Measurements from ENCODE around the gene ST3GAL4.
"Not testable (repeated sequence)": the region's sequence is repeated elsewhere in the genome, so short reads cannot be mapped to it uniquely, and the experiment has no call there.

ST3GAL4 gene

GRCh38 chr11:126391286-126391954 is 35.9 kb downstream of the ST3GAL4 start:
- no peak for DNase-seq

GRCh38 chr11:126391970-126392632 is 36.6 kb downstream of the ST3GAL4 start:
- DNase-seq, result no peak

GRCh38 chr11:126392633-126393013 is 37.1 kb downstream of the ST3GAL4 start:
- no peak for DNase-seq

GRCh38 chr11:126393143-126393542 is 37.7 kb downstream of the ST3GAL4 start:
- no peak for DNase-seq

GRCh38 chr11:126394036-126394435 is 38.5 kb downstream of the ST3GAL4 start:
- no peak for DNase-seq

GRCh38 chr11:126394634-126395072 is 39.2 kb downstream of the ST3GAL4 start:
- DNase-seq, result not testable (repeated sequence)

GRCh38 chr11:126395784-126396183 is 40.3 kb downstream of the ST3GAL4 start:
- not testable (repeated sequence) for DNase-seq

GRCh38 chr11:126396266-126396665 is 40.8 kb downstream of the ST3GAL4 start:
- DNase-seq, result not testable (repeated sequence)

GRCh38 chr11:126396965-126397364 is 41.5 kb downstream of the ST3GAL4 start:
- no peak for DNase-seq

- DNase-seq, result no peak
These were observed 42.8 kb downstream of the ST3GAL4 start for GRCh38 chr11:126398296-126398695.

- no peak for DNase-seq
These were observed 43.2 kb downstream of the ST3GAL4 start for GRCh38 chr11:126398721-126399120.

- no peak for DNase-seq
These were observed 44.5 kb downstream of the ST3GAL4 start for GRCh38 chr11:126400019-126400418.

GRCh38 chr11:126400479-126400878 is 45.0 kb downstream of the ST3GAL4 start:
- no peak for DNase-seq

GRCh38 chr11:126403022-126403581 is 47.6 kb downstream of the ST3GAL4 start:
- no peak for DNase-seq

GRCh38 chr11:126403658-126404057 is 48.2 kb downstream of the ST3GAL4 start:
- DNase-seq, result no peak

- DNase-seq, result no peak
These were observed 48.9 kb downstream of the ST3GAL4 start for GRCh38 chr11:126404367-126404766.

GRCh38 chr11:126405374-126405773 is 49.9 kb downstream of the ST3GAL4 start:
- DNase-seq, result no peak

- no peak for DNase-seq
These were observed 50.4 kb downstream of the ST3GAL4 start for GRCh38 chr11:126405906-126406305.

- no peak for DNase-seq
These were observed 50.9 kb downstream of the ST3GAL4 start for GRCh38 chr11:126406368-126406767.

- DNase-seq, result no peak
These were observed 51.6 kb downstream of the ST3GAL4 start for GRCh38 chr11:126407101-126407521.

GRCh38 chr11:126407682-126408288 is 52.3 kb downstream of the ST3GAL4 start:
- DNase-seq, result no peak

GRCh38 chr11:126408496-126408895 is 53.0 kb downstream of the ST3GAL4 start:
- DNase-seq, result no peak

- DNase-seq, result no peak
These were observed 53.6 kb downstream of the ST3GAL4 start for GRCh38 chr11:126408901-126409619.

Measured in activated effector memory CD4-positive, alpha-beta T cell treated with Interleukin-2 at 50 U/mL for 16 hours (primary cell).